HepG2 (cell line): ENCODE data around the gene NBPF1. TPM values are rescaled to one million over a fixed set of nuclear protein-coding genes. Genes with fewer than 3 reads are reported as not detected.

Experiments used
- ATF7 ChIP-seq, 2 experiments: fragments of 450-650 bp in 1 of 2; sonication (generic) in 1 of 2; formaldehyde crosslinking in 1 of 2; IDR thresholded peaks; 2 replicates each; pipeline versions ENCODE4 v1.4.0 to v1.6.1; 2016 to 2020; ENCODE audit warnings: antibody characterized with exemption in 1 of 2, mild to moderate bottlenecking in 1 of 2, missing genetic modification reagents in 1 of 2
- MAFF ChIP-seq: IDR thresholded peaks from 2 replicates; pipeline ENCODE4 v1.6.1; 2011; ENCODE audit warnings: low read depth, low read length, improper control_type of control experiment
- SMAD3 ChIP-seq: sonication (generic); formaldehyde crosslinking; IDR thresholded peaks from 2 replicates; pipeline ENCODE4 v1.4.0; 2020; ENCODE audit warnings: missing genetic modification reagents
- ZNF616 ChIP-seq: sonication (generic); formaldehyde crosslinking; IDR thresholded peaks from 2 replicates; pipeline ENCODE4 v1.5.0; 2020; ENCODE audit warnings: low read depth, mild to moderate bottlenecking, missing genetic modification reagents
- ZNF652 ChIP-seq: IDR thresholded peaks from 2 replicates; pipeline ENCODE4 v1.6.1; 2016; ENCODE audit warnings: low read depth, borderline replicate concordance
- polyA plus RNA-seq, 8 experiments: library from polyadenylated mRNA; depleted of rRNA in 3 of 8; stranded (reverse) in 7 of 8; unstranded in 1 of 8; fragments of >200 nt; fragmentation: Illumina TruSeq in 4 of 8; extraction: Trizol in 4 of 8; gene quantifications; 2 replicates each; pipeline versions ENCODE4 v1.2.1 to v1.2.3, GENCODE V29; 2011 to 2016; ENCODE audit warnings: low read depth in 4 of 8, missing spikeins in 1 of 8, mixed read lengths in 1 of 8; ENCODE audit not compliant: insufficient read depth in 1 of 8
- total RNA-seq, 5 experiments: library from RNA; depleted of rRNA; stranded (reverse); fragments of >200 nt; fragmentation: Illumina TruSeq; extraction: Trizol; gene quantifications; 2 replicates each; pipeline ENCODE4 v1.2.3, GENCODE V29; 2016; ENCODE audit warnings: low read depth in 1 of 5
- TF ChIP-seq, protein P1 (sequence below): sonication (generic); formaldehyde crosslinking; IDR thresholded peaks from 2 replicates; pipeline ENCODE4 v1.4.0; 2020; ENCODE audit warnings: low read depth, missing genetic modification reagents
- TF ChIP-seq, protein P2 (sequence below): sonication (generic); formaldehyde crosslinking; IDR thresholded peaks from 2 replicates; pipeline ENCODE4 v1.4.0; 2020; ENCODE audit warnings: mild to moderate bottlenecking, missing genetic modification reagents

Gene NBPF1
- total and polyA plus RNA-seq, 2 of the 13 experiments (the other 11 are each of a cell fraction or from before 2014, with no cell fraction given): 30.3 to 35.6 TPM

GRCh38 chr1:16607853-16608815 lies 5.2 kb downstream of the NBPF1 start (continued):
- peak; percentile 15; the same call in 1 of the 2 replicates for TF ChIP-seq MAFF
- TF ChIP-seq, protein P1, sequence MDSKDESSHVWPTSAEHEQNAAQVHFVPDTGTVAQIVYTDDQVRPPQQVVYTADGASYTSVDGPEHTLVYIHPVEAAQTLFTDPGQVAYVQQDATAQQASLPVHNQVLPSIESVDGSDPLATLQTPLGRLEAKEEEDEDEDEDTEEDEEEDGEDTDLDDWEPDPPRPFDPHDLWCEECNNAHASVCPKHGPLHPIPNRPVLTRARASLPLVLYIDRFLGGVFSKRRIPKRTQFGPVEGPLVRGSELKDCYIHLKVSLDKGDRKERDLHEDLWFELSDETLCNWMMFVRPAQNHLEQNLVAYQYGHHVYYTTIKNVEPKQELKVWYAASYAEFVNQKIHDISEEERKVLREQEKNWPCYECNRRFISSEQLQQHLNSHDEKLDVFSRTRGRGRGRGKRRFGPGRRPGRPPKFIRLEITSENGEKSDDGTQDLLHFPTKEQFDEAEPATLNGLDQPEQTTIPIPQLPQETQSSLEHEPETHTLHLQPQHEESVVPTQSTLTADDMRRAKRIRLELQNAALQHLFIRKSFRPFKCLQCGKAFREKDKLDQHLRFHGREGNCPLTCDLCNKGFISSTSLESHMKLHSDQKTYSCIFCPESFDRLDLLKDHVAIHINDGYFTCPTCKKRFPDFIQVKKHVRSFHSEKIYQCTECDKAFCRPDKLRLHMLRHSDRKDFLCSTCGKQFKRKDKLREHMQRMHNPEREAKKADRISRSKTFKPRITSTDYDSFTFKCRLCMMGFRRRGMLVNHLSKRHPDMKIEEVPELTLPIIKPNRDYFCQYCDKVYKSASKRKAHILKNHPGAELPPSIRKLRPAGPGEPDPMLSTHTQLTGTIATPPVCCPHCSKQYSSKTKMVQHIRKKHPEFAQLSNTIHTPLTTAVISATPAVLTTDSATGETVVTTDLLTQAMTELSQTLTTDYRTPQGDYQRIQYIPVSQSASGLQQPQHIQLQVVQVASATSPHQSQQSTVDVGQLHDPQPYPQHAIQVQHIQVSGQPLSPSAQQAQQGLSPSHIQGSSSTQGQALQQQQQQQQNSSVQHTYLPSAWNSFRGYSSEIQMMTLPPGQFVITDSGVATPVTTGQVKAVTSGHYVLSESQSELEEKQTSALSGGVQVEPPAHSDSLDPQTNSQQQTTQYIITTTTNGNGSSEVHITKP (CRISPR knock-in tag): peak; percentile 65
- TF ChIP-seq ZNF652 (CRISPR knock-in tag): peak; percentile 64; the same call in 1 of the 2 replicates
- TF ChIP-seq, protein P2, sequence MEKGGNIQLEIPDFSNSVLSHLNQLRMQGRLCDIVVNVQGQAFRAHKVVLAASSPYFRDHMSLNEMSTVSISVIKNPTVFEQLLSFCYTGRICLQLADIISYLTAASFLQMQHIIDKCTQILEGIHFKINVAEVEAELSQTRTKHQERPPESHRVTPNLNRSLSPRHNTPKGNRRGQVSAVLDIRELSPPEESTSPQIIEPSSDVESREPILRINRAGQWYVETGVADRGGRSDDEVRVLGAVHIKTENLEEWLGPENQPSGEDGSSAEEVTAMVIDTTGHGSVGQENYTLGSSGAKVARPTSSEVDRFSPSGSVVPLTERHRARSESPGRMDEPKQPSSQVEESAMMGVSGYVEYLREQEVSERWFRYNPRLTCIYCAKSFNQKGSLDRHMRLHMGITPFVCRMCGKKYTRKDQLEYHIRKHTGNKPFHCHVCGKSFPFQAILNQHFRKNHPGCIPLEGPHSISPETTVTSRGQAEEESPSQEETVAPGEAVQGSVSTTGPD (CRISPR knock-in tag): peak; percentile 80; the same call in 1 of the 2 replicates
- TF ChIP-seq ATF7 (IDR thresholded peaks at IDR 0.05): peak; percentile 21; the same call in 1 of the 2 replicates
- peak; percentile 79; the same call in 1 of the 2 replicates for TF ChIP-seq ATF7 (CRISPR knock-in tag; IDR thresholded peaks at IDR 0.05)
- TF ChIP-seq ZNF616 (CRISPR knock-in tag): 0 out of 2 replicates have a peak, but pooled peaks have one; percentile 10
- TF ChIP-seq SMAD3: peak; percentile 97
